Amygdala (tissue), 56 donors: ENCODE data around the gene SH3PXD2B.

Experiments used
- DNase-seq, 56 donors: peaks; one replicate each; lab custom pipeline; 2025; lab: John Stamatoyannopoulos, UW

Gene SH3PXD2B

DNA sequence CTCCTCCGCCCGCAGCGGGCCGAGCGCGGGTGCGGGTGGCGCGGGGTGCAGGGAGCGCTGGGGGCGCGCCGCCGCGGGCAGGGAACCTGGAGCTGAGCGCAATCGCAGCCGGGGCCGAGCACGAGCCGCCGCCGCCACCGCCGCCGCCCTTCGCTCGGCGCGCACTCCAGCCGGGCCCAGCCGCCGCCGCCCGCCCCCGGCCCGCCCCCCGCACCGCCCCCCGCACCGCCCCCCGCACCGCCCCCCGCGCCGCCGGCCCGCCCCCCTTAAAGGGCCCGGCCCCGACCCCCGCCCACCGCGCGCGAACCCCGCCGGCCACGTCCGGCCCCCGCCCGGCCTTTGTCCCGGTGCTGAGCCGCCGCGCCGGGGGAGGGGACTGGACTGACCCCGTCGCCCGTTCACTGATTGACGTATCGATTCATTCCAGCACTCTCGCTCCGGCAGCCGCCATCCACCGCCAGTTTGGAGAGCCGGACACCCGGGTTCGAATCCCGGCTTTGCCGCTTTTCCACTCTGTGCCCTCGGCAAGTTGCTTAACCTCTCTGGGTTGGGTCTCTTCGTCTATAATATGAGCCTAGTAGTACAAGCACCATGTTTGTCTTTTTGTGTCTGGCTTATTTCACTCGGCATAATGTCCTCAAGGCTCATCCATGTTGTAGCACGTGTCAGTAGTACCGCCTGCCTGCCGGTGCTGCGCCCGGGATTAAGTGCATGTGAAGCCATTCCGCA, at the start of gene SH3PXD2B:
Gene SH3PXD2B (minus strand): TSS at position 168 of the 729 bp plus-strand sequence. CDS start 173 bp downstream, outside the sequence.
- DNase-seq: peak in 34 of 56 donors; percentile 24 to 81 (median 53)

DNA sequence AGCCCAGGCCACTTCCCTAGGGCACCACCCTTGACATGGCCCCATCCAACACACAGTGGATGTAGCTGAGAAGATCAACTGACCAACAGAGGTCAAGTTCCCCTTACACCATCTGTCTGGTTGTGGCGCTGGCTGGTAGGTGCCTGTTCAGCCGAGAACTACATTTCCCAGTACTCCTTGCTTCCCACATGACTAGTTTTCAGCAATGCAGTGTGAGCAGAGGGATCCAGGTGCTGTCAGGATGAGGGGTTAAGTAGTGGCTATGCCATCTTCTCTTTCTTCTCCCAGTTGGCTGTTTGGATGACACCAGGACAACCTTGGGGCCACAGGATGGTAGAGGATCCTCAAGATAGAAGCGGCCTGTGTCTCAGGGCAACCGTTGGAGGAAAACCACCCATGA, 48.6 kb upstream of the SH3PXD2B start:
- DNase-seq: no peak

DNA sequence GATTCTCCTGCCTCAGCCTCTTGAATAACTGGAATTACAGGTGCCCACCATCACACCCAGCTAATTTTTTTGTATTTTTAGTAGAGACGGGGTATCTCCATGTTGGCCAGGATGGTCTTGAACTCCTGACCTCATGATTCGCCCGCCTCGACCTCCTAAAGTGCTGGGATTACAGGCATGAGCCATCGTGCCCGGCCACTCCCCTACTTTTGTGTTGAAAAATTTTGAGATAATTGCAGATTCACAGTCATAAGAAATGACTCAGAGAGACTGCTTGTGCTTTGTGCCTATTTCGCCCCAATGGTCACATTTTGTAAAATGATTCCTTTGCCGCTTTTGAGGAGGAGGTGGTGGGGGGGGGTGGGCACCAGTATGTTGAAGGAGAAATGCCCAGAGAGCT, 48.1 kb upstream of the SH3PXD2B start:
- no peak for DNase-seq

DNA sequence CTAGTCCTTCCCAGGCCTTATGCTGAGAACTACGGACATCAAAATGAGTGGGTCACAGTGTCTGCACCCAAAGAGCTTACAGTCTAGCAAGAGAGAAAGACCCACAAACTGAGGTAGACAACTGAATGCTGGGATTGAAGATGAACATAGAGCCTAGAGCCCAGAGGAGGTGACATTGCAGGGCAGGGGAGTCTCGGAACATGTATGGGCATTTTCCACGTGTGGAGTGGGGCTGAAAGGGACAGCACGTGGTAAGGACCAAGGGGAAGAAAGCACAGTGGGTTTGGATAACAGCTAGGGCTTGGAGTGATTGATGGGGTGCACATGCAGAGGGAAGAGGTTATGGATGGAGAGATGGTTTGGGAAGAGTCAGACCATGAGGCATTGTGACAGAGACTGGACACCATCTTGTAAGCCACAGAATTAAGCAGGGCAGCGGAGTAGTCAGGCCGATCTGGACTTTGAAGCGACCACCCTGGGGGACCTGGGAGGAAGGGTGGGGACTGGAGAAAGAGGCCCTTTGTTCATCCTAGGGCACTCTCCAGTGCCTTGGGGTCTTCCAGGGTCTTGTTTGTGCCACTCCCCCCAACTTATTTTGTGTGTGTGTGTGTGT, 47.5 kb upstream of the SH3PXD2B start:
- no peak for DNase-seq

DNA sequence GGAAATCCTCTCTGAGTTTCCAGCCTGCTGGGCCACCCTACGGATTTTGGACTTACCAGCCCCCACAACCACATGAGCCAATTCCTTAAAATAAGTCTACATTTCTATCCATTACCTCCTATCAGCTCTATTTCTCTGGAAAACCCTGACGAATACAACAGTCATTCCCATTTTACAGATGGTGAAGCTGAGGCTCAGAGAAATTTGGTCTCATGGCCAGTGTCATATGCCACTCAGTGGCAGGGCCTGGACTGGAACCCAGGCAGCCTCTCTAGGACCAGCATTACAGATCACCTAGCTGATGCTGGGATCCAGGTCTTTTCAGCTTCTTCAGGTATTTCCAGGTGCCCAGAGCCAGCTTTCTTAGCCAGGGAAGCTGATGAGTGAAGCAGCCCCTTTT, 45.0 kb upstream of the SH3PXD2B start:
- no peak for DNase-seq

DNA sequence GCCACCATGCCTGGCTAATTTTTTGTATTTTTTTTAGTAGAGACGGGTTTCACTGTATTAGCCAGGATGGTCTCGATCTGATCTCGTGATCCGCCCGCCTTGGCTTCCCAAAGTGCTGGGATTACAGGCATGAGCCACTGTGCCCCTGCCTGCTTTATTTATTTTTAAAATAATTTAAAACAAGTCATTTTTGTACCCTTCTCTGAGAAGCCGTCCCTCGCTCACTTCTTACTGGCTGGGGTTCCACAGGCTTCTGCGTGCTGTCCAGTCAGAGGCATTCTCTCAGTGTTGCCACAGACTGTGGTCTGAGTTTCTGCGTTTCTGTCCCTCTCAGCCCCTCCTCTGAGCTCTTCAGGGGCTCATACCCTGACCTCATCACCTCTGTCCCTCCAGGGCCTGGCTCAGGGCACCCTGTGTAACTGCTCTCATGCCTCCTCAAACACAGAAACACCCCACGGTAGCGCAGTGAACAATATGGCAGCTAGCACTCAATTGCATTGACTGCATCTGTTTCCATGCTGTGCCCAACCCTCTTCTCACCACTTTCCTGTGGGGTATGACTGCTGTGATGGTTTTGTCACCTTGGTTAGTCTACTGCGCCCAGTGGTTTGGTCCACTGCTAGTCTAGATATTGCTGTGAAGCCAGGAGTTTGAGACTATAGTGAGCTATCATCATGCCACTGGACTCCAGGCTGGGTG, 44.3 kb upstream of the SH3PXD2B start:
- DNase-seq: no peak

DNA sequence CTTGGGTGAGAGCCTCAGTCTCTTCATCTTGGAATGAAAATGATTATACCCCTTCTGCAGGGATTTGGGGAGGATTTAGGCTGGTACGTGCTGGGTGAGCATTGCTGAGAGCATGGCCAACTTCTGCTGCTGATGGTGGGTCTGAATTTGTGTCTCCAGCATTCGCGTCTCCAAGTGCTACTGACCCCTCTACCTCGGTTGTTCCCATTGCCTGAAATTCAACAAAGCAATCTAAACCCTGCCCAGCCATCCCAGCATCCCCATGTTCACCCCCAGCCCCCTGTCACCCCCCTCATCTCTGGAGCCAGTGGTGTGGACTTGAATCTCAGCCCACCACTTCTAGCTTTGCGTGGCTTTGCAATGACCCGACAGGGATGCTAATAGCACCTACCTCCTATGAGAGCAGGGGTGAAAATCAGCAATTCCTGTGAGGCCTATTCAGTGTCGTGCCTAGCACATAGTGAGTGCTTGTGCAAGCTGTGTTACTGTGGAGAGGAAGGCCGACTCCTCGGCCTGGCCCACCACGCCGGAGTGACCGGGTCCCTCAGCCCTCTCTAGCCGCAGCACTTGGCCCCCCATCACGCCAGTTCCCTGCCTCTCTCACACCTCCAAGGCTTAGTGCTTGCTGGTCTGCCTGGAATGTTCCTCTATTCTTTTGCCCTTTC, 43.4 kb upstream of the SH3PXD2B start:
- DNase-seq: no peak

DNA sequence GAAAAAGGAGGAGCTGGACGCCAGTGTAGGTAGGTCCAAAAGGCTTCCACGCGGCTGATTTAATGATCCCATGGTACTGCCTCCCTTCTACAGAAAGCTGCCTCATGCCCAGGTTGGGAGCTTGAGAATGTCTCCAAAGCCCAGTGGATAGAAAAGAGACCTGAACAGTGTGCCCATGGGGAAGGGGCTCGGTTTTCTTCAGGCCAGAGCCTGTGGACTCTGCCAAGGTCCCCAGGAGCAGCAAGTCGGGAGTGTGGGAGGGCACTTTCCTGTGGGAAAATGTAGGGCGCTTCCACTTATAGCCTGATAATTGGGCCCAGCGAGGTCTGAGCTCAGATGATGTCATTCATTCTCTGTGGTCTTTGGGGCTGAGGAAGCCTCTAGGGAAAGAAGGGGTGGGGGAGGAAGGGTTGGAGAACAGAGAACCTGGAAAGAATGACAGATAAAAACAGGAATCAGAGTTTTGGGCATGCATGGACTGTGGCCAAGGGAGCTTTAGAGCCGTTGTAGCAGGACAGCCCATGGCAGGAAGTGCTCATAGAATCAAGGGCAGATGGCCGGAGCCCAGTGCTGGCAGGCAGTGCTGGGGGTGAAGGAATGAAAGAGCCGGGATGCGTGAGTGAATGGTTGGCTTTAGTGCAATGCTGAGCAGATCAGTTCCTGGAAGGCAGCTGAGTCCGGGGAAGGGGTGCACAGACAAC, 42.5 kb upstream of the SH3PXD2B start:
- DNase-seq: peak in 29 of 56 donors; percentile 6 to 75 (median 35)

DNA sequence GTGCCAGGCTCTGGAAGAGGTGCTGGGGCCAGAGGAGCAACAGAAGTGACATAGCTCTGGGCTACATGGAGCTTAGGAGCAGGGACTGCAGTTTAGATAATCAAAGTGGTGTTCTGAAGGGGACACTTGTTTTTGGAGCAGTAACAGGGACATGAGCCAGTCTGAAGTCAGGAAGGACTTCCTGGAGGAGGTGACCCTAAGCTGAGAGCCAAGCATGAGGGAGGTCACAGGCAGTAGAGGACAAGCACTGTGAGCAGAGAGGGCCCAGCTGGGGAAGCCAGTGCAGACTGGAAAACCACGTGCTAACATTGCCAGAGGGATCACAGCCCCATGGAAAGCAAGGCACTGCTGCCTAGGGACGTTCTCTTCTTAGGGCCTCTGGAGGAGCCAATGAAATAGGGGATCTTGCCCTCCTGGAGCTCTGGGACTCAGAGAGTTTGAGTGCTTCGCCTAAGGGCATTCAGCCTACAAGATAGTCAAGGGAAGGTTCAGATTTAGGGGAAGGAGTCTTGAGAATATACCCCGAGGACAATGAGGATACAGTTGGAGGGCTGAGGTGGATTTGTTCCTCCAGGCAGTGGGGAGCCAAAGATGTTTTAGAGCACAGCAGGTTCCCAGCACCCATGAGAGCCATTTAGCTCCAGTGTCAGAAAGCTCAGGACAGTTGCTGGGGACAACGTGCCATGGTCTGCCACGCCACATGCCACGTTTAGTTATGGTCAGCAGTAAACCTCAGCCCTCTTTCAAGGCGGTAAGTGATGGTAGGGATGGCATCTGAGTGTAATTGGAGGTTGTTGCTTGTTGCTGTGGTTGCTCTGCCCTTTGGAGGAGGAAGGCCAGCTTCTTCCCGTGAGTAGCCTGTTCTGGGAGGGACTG, 40.5 kb upstream of the SH3PXD2B start:
- no peak for DNase-seq

DNA sequence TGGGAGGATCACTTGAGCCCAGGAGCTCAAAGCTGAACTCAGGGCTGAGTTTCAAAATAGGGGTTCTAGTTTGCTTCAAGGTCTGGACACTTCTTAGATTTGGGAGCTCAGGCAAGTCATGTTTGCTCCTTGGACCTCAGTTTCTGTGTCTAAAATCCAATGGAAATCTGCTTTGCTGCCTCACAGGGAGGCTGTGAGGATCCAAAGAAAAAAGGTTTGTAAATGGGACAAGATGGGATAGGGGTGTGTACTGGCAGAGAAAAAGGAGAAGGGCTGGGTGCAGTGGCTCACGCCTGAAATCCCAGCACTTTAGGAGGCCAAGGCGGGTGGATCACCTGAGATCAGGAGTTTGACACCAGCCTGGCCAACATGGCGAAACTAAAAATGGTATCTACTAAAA, 39.6 kb upstream of the SH3PXD2B start:
- DNase-seq: no peak

DNA sequence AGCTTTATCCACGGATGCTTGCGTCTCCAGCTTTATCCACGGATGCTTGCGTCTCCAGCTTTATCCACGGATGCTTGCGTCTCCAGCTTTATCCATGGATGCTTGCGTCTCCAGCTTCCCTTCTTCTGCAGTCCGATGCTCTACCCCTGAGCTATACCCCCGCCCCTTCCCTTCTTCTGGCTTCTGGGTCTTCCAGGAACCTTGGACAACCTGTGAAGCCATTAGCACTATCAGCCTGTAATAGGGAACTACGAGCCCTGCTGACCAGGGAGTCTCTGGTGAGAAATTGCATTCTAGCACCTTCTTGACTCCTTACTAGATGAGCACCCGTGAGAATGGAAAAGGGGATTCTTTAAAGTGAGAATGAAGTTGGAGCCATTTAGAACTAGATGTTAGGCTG, 39.1 kb upstream of the SH3PXD2B start:
- DNase-seq: no peak

DNA sequence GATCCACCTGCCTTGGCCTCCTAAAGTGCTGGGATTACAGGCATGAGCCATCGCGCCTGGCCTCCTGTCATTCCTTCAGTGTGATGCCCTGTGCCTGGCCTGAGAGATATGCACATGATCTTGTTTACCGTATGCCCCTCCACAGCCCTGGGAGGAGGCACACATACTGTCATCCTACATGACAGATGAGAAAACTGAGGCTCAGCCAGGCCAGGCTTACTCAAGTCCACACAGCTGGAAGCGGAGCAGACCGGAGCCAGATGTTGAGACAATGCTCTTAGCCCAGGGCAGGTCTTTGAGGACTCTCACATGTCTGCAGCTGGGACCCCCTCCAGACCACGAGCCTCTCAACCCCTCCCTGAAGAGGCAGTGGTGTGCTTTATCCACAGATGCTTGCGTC, 38.7 kb upstream of the SH3PXD2B start:
- no peak for DNase-seq

DNA sequence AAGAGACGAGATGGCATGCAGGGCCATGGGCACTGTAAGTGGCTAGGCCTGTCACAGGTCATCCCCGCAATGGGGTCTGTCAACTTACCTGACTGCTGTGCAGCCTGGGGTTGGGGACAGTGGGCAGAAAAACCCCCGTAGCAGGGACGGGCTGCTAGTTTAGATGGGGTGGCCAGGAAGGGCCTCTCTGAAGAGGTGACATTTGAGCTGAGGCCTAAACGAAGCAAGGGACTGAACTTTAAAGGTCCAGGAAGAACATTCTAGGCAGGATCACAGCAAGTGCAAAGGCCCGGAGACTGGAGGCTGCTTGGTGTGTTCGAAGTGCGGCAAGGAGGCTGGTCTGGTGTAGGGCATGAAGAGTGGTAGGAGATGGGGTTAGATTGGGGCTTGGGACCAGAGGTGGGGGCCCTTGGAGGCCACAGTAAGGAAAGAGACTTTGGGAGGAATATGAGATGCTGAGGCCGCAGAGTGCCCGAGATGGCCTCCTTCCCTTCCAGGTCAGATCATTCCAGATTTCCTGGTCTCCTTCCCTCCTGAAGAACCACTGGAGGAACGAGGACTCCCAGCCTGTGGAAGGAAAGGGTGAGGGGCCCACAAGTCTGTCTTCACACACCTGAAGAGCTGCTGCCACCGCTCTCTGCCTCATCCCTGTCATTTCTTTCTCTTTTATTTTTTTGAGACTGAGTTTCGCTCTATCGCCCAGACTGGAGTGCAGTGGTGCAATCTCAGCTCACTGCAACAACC, 37.9 kb upstream of the SH3PXD2B start:
- DNase-seq: no peak

DNA sequence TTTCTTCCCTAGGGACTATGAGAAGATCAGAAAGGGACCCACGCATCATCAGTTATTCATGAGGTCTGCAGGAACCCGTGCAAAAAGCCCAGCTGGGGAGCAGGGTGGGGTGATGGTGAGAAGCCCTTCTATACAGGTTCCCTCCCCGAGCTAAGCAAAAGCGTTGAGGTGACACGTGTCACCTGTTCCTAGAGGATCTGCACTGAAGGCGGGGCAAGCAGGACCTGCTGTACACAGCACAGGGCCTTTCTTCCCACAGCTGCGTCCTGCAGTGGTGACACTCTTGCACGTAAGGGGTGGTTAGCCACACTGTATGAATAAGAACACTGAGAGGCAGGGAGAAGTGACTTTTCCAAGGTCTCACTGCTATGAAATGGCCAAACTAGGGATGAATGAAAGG, 37.2 kb upstream of the SH3PXD2B start:
- DNase-seq: no peak

DNA sequence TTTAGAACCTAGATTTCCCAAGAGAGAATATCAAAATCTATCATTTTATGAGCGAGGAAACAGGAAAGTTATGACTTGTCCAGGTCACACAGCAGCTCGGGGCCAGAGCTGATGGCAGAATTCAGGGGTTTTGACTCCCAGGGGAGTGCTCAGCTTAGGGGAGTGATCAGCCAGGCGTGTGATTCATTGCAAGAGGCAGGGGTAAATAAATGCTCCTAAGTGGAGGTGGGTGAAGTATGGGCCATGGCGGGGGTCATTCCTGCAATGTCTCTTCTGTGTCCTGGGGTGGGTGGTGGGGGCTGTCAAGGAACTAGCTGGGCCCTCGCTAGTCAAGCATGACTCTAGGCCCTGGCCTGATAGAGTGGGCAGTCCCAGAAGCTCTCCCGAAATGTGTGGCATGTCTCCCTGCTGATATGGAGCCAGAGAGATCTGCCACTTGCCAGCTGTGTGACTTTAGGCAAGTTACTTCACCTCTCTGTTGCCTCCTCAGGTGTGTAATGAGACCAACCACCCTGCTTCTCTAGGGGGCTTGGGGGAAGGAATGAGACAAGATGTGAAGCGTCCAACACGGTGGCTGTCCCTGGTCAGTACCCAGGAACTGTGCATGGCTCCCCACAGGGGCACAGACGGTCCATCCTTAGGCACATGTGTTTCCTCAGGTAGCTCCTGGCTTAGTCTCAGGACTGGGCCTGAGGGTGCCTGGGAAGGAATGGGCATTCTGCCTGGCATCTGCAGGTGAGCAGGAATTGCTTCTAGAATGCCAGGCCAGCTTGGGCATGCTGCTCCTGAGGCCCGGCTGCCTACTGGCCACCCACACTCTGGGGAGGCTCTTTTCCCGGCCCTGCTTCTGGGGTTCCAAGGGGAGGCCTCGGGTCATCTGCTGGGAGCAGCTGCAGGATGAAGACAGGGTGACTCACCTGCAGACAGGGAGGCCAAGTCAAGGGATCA, 36.5 kb upstream of the SH3PXD2B start:
- no peak for DNase-seq

DNA sequence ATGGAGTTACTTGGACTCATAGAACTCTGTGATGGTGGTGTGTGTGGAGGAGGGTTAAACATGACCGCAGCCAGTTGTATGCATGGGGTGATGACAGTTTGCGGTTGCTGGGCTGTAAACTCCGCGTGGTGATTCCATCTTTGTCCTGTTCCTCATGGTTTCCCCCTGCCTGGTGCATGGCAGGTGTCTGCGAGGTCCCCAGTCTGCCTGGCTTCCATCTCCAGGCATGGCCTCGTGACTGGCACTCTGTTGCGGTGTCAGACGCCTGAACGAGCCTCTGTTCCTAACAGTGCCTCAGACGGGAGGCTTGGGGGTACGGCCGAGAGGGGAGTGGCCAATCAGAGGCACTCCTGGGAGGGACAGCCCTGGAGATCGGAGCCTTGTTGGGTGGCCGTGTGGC, 33.9 kb upstream of the SH3PXD2B start:
- DNase-seq: no peak

DNA sequence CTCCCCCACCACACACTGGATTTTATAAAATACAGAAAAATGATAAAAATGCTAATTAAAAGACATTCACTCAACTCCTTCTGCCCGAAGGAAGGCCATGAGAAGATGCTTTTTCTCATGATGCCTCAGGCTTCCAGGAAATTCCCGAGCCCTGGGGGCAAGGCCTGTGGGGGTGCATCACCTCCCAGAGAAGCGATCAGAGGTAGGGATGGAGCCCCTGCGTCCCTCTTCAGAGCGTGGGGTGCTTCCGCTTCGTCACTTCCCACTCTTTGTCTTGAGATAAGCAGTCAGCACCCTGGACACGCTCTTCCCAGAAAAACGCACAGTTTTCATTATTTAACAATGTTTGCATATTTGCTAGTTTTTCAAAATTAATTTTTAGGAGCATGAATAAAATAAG, 33.3 kb upstream of the SH3PXD2B start:
- DNase-seq: no peak

DNA sequence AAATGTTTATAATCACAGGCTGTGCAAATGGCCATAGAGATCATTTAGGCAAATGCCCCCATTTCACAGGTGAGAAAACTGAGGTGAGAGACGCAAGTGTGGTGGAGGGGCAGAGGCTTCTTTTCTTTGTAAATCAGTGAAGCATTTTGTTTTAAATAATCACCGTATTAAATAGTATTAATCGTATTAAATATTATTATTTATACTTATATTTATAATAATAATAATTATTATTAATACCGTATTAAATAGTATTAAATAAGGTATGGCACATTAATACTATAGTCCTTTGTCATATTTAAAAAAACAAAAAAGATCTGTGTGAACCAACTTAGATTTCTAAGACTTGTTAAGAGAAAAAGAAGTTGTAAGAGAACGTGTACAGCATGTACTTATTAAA, 32.6 kb upstream of the SH3PXD2B start:
- no peak for DNase-seq
